Skin epidermis (tissue), 12 donors: ENCODE results near the gene PNPLA5.
"Not testable (repeated sequence)": the region's sequence is repeated elsewhere in the genome, so short reads cannot be mapped to it uniquely, and the experiment has no call there.

Source experiments
- H3K27ac ChIP-seq, 21 experiments: fragments of 200-600 bp; sonication (generic) in 11 of 21; one replicate each; pipeline ENCODE4 v1.5.0; 2020; ENCODE audit warnings: mild to moderate bottlenecking in 3 of 21, inconsistent platforms in 2 of 21, moderate library complexity in 2 of 21
- H3K4me3 ChIP-seq, 7 experiments: fragments of 200-600 bp; sonication (generic) in 2 of 7; one replicate each; pipeline ENCODE4 v1.5.0; 2020; ENCODE audit warnings: inconsistent platforms in 2 of 7, mild to moderate bottlenecking in 2 of 7, moderate library complexity in 1 of 7

Gene PNPLA5

GRCh38 chr22:43905681-43906080 lies 13.9 kb upstream of the PNPLA5 start:
- H3K4me3 ChIP-seq, result no peak overlapping the region
- no peak overlapping the region for H3K27ac ChIP-seq

- H3K4me3 ChIP-seq, H3K27ac ChIP-seq: not testable (repeated sequence)
Measured at GRCh38 chr22:43904412-43904811, 12.6 kb upstream of the PNPLA5 start.

GRCh38 chr22:43903033-43903432 lies 11.2 kb upstream of the PNPLA5 start:
- H3K4me3 ChIP-seq, H3K27ac ChIP-seq: not testable (repeated sequence)

GRCh38 chr22:43901976-43902643 lies 10.3 kb upstream of the PNPLA5 start:
- Histone ChIP-seq H3K27ac (peak overlapping the region in 1 of 21 experiments; percentile 5), H3K4me3 (no peak overlapping the region)

- Histone ChIP-seq H3K4me3 (no peak overlapping the region), H3K27ac (no peak overlapping the region)
Measured at GRCh38 chr22:43900206-43900605, 8.4 kb upstream of the PNPLA5 start.

GRCh38 chr22:43897751-43898261 lies 6.0 kb upstream of the PNPLA5 start:
- Histone ChIP-seq H3K27ac (peak overlapping the region in 1 of 21 experiments; percentile 12), H3K4me3 (no peak overlapping the region)

- Histone ChIP-seq H3K27ac (no peak overlapping the region), H3K4me3 (no peak overlapping the region)
Measured at GRCh38 chr22:43895986-43896645, 4.3 kb upstream of the PNPLA5 start.

- no peak overlapping the region for H3K4me3 ChIP-seq
- no peak overlapping the region for H3K27ac ChIP-seq
Measured at GRCh38 chr22:43894122-43894521, 2.3 kb upstream of the PNPLA5 start.

- Histone ChIP-seq H3K4me3 (no peak overlapping the region), H3K27ac (no peak overlapping the region)
Measured at GRCh38 chr22:43893266-43893665, 1.5 kb upstream of the PNPLA5 start.

- Histone ChIP-seq H3K4me3 (no peak overlapping the region), H3K27ac (no peak overlapping the region)
Measured at GRCh38 chr22:43892183-43892894, 526 bp upstream of the PNPLA5 start.

- peak overlapping the region in 1 of 21 experiments; percentile 26 for H3K27ac ChIP-seq
- H3K4me3 ChIP-seq, result peak overlapping the region in 1 of 7 experiments; percentile 18
Measured at GRCh38 chr22:43890901-43891331, 897 bp downstream of the PNPLA5 start.

GRCh38 chr22:43889860-43890253 lies 2.0 kb downstream of the PNPLA5 start:
- H3K27ac ChIP-seq, result no peak overlapping the region
- H3K4me3 ChIP-seq, result no peak overlapping the region

- Histone ChIP-seq H3K27ac (no peak overlapping the region), H3K4me3 (no peak overlapping the region)
Measured at GRCh38 chr22:43889201-43889859, 2.5 kb downstream of the PNPLA5 start.

GRCh38 chr22:43888740-43889139 lies 3.1 kb downstream of the PNPLA5 start:
- Histone ChIP-seq H3K27ac (no peak overlapping the region), H3K4me3 (no peak overlapping the region)

GRCh38 chr22:43887391-43887790 lies 4.4 kb downstream of the PNPLA5 start:
- Histone ChIP-seq H3K4me3 (no peak overlapping the region), H3K27ac (no peak overlapping the region)

GRCh38 chr22:43886231-43886630 lies 5.6 kb downstream of the PNPLA5 start:
- Histone ChIP-seq H3K27ac (no peak overlapping the region), H3K4me3 (no peak overlapping the region)

- Histone ChIP-seq H3K4me3 (no peak overlapping the region), H3K27ac (no peak overlapping the region)
Measured at GRCh38 chr22:43885786-43886185, 6.0 kb downstream of the PNPLA5 start.

- no peak overlapping the region for H3K4me3 ChIP-seq
- H3K27ac ChIP-seq, result no peak overlapping the region
Measured at GRCh38 chr22:43885319-43885671, 6.5 kb downstream of the PNPLA5 start.

GRCh38 chr22:43884600-43885318 lies 7.1 kb downstream of the PNPLA5 start:
- H3K27ac ChIP-seq, result no peak overlapping the region
- no peak overlapping the region for H3K4me3 ChIP-seq
